GM18520 (cell line): ENCODE data around the gene KCNJ16.

Experiments
- ATAC-seq: cut with Tn5 transposase; IDR thresholded peaks from one replicate; pipeline ENCODE4 v1.9.1; 2021; ENCODE audit not compliant: unreplicated experiment

KCNJ16 gene

DNA sequence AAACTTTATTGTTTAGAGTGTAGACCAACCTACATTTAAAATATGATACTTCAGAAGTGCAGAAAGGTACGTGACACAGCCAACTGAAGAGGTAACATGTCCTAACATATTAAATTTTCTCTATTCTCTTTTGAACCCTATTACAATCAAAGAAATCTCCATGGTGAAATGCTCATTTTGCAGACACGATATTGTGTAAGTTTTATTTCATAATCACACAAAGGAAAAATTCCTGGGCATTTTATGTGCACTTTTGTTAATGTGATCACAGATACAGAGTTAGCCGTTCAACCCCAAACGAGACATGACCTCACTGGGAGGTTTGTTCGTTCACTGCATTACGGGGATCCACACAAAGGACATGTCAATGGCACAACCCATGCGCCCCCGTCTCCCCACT is 21.8 kb downstream of the KCNJ16 start:
- no peak for ATAC-seq

DNA sequence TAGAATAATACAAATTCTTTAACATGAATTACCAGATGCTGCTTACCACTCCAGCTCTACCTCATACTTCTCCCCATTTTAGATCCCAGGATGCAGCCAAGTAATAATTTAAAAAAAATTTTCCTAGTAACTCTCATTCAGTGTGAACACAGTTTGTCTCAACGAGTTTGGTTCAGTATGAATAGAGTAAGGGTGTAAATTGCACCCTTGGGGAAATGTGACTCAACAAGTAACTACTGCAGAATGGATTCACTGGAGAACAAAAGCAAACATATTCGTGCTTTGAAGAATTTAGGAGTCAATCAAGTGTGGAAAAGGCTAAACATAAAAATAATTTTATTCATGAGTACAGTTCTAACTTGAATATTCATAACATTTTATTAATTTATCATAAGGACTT is 23.0 kb downstream of the KCNJ16 start:
- no peak for ATAC-seq

DNA sequence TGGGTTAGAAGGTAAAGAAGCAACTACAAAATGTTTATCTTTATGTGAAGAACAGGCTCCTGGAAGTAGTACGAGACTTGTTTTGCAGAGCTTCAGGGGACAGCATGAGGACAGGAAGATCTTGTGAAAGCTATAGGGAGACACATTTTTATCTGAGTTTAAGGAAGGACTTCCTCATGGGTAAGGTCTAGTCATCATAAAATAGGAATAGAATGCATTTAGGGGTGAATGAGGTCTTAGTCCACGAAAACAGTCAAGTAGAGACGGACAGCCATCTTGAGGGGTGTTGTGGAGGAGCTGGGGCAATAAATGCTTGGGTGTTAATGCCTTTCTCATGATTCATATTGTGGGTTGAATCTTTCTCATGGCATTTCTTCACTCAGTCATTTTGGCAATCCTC is 24.3 kb downstream of the KCNJ16 start:
- ATAC-seq: no peak

DNA sequence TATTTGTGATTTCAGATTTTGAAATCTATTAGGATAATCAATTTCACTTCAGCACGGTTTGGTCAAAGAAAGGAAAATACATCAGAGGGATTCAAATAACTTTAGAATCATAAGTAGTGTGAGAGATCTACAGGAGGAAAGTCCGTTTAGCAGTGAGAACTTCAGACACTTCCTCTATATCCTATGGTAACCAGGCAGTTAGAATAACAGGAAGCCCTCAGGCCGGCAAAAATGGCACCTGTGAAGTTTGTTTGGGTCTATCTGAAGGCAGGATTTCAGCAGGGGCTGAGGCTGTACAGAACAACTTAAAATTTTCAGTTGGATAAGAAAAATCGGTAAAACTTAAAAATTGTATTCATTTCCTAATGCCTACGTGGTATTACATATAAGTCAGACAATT is 24.9 kb downstream of the KCNJ16 start:
- no peak for ATAC-seq

DNA sequence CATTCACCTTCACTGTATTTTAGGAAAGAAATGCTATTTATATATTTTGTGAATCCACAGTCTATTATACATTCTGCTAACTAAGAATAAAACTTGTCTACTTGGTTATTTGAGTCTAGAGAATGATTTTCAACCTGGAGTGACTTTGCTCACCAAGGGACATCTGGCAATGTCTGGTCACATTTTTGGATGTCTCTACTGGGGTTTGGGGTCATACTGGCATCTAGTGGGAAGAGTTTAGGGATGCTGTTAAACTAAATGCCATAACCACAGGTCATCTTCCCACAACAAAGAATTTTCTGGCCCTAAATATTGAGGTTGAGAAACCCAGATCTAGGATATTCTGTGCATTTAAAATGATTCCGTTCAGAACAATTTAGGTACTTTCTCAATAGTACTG is 26.0 kb downstream of the KCNJ16 start:
- no peak for ATAC-seq

DNA sequence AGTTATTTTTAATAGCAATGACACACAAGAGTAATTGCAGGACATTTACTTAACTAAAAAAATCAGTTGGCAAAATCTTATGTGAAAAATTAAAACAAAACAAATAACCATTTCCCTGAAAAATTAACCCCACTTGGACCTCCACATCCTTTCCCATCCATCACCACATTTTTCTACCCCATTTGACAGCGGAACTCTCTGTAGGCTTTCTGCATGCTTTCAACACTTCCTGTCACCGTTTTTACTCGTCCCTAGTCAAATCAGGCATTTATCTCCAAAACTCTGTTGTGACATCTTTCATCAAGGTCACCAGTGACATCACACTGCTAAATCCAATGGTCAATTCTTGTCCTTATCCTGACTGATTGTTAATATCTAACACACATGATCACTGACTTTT is 27.5 kb downstream of the KCNJ16 start:
- no peak for ATAC-seq

DNA sequence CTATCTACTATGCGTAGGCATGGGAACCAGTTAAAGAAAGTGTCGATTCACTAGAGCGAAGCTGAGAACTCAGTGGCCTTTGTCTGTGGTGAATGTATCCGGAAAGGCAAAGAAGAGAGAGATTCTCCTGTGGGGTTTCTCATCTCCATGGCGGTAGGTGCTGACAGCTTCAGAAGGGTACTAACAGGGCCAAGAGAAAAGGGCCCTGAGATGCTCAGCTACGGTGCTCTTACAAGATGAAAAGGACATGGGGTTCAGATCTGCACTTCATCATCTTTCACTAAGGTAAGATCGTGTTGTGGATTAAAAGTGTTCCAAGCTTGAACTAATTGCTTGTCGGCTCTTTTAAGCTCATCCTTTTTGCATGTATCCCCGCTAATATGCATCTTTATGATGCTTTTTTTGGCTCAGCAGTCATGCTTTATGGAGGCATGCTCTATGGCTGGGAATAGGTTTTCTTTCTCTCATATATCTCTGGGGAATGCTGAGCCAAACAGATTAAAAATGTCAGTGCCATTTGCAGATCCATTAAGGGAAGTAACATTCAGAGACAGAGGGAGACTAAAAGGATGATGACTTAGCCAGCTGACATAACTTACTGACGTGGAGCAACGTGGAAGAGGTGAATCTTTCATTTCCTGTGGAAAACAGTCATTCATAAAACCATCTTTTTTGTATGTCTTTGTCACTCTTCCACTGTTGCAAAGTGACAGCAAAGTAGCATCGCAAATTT is 29.9 kb downstream of the KCNJ16 start:
- ATAC-seq: no peak

DNA sequence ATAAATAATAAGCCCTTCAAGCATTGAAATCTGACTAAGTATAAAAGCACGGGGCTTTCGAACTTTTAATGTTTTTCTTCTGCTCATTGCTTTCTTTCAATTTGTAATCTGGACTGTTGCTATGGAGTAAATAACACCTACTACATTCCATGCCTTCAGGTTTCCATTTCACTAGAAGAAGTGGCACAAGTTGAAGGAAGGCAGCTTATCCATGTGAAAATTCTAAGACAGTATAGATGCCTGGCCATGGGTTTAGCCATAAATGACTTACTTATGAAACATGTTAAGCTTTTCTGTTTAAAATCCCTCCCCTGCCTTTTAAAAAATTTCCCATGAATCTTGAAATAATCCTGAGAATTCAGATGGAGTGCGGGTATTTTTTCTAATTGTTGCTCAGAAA is 30.6 kb downstream of the KCNJ16 start:
- no peak for ATAC-seq

DNA sequence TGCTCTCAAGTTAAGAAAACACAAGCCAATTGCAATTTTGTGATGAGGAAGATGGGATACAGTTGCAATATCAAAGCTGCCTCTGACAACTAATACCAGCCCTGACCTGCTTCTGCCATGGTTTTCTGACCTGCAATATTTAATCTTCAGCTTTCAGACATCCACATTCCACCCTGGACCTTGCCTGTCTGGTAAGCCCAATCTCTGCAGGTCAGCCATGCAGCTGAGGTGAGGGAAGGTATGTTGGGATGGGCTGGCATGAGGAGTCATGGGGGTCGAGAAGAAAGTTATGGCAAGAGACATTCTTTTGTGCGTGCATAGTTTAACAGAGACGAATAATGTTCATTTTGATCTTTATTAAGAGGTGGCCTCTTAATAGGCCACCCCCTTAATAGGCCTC is 31.5 kb downstream of the KCNJ16 start:
- no peak for ATAC-seq

DNA sequence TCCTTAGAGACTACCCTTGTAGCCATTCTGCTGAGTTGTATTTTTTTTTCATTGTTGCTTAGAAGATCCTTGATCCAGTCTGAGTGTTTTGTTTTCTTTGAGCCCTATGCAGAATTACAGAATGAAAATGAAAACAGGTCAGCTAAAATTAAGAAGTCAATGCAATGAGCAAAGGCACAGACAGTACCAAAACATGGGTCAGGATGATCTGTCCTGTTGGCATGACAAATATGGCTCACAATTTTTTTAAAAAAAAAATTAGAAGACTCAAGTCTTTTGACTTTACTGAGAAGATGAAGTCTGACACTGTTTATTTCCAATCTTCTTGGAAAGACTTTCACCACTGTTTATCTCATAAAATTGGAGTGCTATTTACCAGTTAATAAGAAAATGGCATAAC is 32.4 kb downstream of the KCNJ16 start:
- ATAC-seq: no peak

DNA sequence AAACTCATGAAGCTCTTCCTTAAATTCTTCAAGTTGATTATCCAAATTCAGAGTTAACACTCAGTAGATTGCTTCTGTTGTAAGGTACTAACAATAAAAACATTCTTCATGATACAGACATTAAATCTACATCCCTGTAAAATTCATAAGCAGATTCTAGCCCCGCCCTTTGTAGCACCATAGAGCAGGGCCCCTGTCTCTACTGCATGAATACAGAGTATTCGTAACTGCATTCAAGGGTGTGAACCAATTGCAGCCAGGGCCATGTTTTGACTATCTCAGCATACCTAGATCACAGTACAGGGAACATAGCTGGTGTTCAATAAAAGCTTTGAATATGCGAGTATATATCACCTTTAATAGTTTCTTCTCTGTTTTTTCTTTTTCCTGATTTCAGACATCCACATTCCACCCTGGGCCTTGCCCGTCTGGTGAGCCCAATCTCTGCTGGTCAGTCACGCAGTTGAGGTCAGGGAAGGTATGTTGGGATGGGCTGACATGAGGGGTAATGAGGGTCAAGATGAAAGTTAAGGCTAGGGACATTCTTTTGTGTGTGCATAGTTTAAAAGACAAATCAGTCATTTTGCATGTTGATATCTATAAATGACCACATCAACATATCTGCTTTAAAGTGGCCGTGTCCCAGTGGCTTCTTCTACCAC is 33.0 kb downstream of the KCNJ16 start:
- ATAC-seq: no peak

DNA sequence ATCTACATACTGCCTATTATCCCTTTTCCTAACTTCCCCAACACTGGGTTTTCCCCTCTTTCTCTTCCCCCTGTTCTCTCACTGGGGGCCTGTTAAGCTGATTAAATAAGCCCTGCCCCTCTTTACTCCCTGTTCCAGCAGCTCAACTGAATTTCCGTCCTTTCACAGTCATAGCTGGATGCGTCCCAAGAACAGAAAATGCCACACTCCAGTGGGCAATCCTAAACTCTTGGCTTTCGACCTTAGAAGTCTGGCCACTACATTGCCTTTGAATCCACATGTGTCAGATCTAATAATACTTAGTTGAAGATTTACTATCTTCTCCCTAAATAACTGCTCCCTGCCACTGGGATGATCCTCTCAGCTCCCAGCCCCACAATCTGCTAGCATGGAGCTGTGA is 34.5 kb downstream of the KCNJ16 start:
- ATAC-seq: no peak

DNA sequence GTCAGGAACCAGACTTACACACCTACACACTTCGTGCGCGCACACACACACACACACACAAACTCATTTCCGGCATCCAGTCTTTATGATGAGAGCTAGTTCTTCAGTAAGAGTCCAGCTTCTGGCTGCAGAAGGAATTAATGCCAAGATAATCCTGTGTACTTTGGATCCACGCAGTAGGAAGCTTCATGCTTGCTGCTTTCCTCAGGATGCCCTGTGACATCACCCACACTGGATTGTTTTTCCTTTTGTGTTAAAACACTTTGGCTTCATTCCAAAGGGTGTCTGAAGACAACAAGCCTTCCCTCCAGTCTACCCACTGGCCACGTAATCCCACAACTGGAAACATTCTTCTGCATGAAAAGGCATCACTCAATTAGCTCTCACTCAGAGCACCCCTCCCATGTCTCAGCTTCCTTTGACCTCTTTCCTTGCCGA is 35.4 kb downstream of the KCNJ16 start:
- no peak for ATAC-seq

DNA sequence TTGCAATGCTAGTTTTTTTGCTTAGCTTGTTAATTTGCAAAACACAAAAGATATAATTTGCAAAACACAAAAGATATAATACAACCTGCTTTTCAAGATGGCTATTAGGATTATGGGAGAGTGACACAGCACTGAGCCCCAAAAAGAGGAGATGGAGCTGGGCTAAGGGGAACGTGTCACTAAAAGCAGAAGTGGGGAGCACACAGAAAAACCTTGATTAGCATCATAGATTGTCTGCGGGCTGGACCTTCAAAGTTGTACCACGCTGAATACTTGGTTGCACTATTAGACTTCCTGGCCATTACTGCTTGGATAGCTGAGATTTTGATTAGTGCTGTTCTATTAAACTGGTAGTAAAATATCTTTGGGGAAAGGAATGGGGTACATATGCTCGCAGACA is 36.2 kb downstream of the KCNJ16 start:
- no peak for ATAC-seq

DNA sequence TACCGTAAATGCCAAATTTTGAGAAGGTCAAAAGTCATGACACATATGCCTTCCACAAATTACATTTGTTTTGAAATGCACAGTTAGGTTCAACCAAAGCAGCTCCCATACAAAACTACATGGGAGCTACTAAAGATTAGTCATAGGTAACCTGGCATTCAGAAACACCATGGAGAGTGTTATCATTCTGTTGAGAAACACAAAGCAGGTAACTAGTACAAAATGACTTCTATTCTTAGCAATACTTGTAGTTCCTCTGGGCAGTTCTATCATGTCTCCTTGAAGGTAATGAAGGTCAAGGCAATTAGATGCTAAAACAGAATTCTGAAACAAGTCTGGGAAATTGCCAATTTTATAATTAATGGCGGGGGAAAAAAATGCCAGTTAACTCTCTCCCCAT is 39.4 kb downstream of the KCNJ16 start:
- no peak for ATAC-seq

DNA sequence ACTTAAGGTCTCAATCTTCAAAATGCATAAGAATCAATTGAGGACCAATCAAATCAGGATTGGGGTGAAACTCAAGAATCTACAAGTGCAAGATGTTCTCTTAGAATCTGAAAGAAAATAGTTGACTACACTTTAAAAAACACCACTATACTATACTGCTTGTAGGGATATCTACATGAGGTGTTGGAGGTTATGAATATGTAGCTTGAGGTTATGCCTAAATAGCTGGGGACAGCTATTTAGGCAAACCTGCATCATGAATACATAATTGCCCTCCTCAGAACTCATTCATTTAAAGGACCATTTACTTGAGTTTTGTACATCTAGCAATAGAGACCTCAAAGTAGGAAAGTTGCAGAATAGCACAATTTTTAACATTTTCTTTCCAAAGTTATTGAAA is 40.1 kb downstream of the KCNJ16 start:
- no peak for ATAC-seq

DNA sequence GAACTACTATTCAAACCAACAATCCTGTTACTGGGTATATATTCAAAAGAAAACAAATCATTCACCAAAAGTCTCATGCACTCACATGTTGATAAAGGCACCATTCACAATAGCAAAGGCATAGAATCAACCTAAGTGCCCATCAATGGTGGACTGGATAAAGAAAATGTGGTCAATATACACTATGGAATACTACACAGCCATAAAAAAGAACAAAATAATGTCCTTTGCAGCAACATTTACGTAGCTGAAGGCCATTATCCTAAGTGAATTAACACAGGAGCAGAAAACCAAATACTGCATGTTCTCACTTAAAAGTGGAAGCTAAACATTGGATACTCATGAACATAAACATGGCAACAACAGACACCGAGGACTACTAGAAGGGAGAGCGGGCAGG is 41.9 kb downstream of the KCNJ16 start:
- ATAC-seq: no peak

DNA sequence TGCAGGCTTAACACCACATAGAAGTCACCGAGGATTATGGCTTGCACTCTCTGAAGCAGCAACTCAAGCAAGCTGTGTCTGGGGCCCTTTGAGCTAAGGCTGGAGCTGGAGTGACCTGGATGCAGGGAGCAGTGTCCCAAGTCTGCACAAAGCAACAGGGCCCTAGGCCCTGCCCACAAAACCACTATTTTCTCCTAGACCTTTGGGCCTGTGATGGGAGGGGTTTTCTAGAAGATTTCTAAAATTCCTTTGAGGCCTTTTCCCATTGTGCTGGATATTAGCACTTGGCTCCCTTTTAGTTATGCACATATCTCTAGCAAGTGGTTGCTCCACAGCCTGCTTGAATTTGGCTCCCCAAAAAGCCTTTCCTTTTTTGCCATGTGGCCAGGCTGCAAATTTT is 44.5 kb downstream of the KCNJ16 start:
- ATAC-seq: no peak

DNA sequence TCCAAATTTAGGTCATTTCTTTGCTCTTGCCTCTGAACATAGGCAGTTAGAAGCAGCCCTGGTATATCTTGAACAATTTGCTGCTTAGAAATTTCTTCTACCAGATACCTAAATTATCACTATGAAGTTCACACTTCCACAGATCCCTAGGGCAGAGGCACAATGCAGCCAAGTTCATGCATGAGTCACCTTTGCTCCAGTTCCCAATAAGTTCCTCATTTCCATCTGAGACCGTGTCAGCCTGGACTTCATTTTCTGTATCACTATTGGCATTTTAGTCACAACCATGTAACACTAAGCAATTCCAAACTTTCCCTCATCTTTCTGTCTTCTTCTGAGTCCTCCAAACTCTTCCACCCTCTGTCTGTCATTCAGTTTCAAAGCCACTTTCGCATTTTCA is 45.0 kb downstream of the KCNJ16 start:
- no peak for ATAC-seq

DNA sequence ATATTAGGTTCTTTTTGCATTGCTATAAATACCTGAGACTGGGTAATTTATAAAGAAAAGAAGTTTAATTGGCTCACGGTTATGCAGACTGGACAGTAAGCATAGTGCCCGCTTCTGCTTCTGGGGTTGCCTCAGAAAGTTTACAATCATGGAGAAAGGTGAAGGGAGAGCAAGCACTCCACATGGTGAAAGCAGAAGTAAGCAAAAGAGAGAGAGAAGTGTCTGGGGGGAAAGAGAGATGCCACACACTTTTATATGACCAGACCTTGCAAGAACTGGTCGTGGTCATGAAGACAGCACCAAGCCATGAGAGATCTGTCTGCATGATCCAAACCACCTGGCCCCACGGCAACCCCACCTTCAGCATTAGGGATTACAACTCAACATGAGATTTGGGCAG is 45.4 kb downstream of the KCNJ16 start:
- no peak for ATAC-seq

DNA sequence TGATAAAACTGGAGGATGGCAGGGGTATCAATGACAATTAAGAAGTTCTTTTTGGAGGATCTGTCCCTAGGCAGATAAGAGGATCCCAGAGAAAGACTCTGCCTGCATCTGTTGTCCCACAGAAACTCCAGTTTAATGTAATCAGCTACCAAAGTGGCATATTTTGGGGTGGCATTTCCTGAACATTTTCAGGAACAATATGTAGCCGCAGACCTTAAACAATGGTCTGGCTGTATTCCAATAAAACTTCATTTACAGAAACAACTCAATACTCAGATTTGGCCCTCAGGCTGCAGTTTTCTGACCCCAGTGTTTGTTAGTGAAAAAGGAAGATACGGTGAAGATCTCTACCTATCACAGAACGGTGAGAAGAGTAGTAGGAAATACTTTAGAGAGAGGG is 46.1 kb downstream of the KCNJ16 start:
- ATAC-seq: no peak

DNA sequence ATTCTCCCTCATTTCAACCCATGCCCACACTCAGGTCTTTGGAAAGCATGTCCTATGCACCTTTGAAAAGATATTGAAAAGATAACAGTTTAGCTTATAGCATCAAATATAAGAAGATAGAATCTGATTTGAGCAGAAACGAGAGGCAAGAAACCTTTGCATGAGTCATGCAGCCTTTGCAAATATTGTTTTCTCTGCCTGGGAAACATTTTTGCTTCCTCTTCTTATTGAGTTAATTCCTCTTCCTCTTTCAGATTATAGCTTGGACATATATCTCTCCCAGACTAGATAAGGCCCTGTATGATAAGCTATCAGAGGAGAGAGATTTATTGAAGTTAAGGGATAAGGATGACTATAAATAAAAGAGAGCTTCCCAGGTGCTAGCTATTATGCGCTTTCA is 48.2 kb downstream of the KCNJ16 start:
- no peak for ATAC-seq

DNA sequence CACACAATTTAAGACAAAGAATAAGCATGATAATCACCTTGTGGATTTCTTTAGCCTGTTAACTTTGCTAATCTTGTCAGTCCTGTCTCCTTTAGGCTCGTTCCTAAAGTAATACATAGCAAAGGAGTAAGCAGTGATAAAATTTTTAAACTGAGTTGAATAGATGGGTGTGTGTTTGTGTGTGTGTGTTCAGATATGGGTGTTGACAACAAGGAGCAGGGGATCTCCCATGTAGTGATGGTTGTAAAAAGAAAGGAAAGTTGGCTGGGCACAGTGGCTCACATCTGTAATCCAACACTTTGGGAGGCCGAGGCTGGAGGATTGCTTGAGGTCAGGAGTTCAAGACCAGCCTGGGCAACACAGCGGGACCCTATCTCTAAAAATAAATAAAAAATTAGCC is 49.7 kb downstream of the KCNJ16 start:
- ATAC-seq: no peak
